Activated CD8-positive, alpha-beta T cell treated with anti-CD3 and anti-CD28 coated beads, Interleukin-2, amount 10 ng/mL, durations not matched to agents 7 days and 5 days (primary cell): ENCODE data around the gene KCNMA1. TPM values are rescaled to one million over a fixed set of nuclear protein-coding genes. Genes with fewer than 3 reads are reported as not detected.

Experiments used
- ATAC-seq: fragments of 150-1000 bp; cut with Tn5 transposase; one replicate; pipeline ENCODE4 v1.10.0; 2021; ENCODE audit warnings: moderate library complexity
- CTCF ChIA-PET: fragments of 350-600 bp; sonication (Branson Sonifier 250); formaldehyde crosslinking; loops from one replicate; lab custom pipeline; 2021; ENCODE audit warnings: antibody characterized with exemption; lab: Charles Lee
- POLR2A ChIA-PET: fragments of 350-600 bp; sonication (Branson Sonifier 250); formaldehyde crosslinking; loops from one replicate; lab custom pipeline; 2021; ENCODE audit warnings: antibody characterized with exemption; lab: Charles Lee
- DNase-seq: peaks from one replicate; pipeline ENCODE4 v3.0.0-alpha.2; 2020
- H3K27ac Mint-ChIP-seq: one replicate; pipeline ENCODE4 v1.8.0; 2021; ENCODE audit warnings: mild to moderate bottlenecking, mixed read lengths
- H3K27me3 Mint-ChIP-seq: one replicate; pipeline ENCODE4 v1.8.0; 2021; ENCODE audit warnings: low read depth, mixed read lengths
- H3K36me3 Mint-ChIP-seq: one replicate; pipeline ENCODE4 v1.8.0; 2021; ENCODE audit warnings: low read depth, mixed read lengths
- H3K4me1 Mint-ChIP-seq: one replicate; pipeline ENCODE4 v1.8.0; 2021; ENCODE audit warnings: low read depth, mixed read lengths
- H3K4me3 Mint-ChIP-seq: one replicate; pipeline ENCODE4 v1.8.0; 2021; ENCODE audit warnings: mild to moderate bottlenecking, mixed read lengths
- H3K9me3 Mint-ChIP-seq: one replicate; pipeline ENCODE4 v1.8.0; 2022; ENCODE audit warnings: mixed read lengths; ENCODE audit not compliant: insufficient read depth
- total RNA-seq, 2 experiments: library from RNA; stranded (reverse); gene quantifications; one replicate each; pipeline ENCODE4 v1.2.3, GENCODE V29; 2021

KCNMA1 gene
- total RNA-seq, 2 experiments from 2014 or later: 0.16 TPM

- ChIA-PET POLR2A (no interaction called here), CTCF (interaction anchor here (1.5 kb wide), 1 partner anchor 205 kb away, joined by 4 read pairs; no protein-coding TSS in a partner anchor)
- no peaks in the 10 kb centered on the region for H3K9me3 Mint-ChIP-seq
- H3K27me3 Mint-ChIP-seq: no peaks in the 10 kb centered on the region
- no peaks in the 10 kb centered on the region for H3K36me3 Mint-ChIP-seq
- DNase-seq (no peak), ATAC-seq (no peak)
- no peaks in the 10 kb centered on the region for H3K4me1 Mint-ChIP-seq
- H3K4me3 Mint-ChIP-seq: no peak overlapping the region
- no peak overlapping the region for H3K27ac Mint-ChIP-seq
Measured at GRCh38 chr10:77436257-77436975, 201.2 kb downstream of the KCNMA1 start.

- ATAC-seq: no peak
- Mint-ChIP-seq H3K27ac (no peak overlapping the region), H3K27me3 (peaks cover 3% of the 10 kb centered on the region), H3K4me1 (no peaks in the 10 kb centered on the region), H3K4me3 (no peak overlapping the region), H3K9me3 (no peaks in the 10 kb centered on the region), H3K36me3 (no peaks in the 10 kb centered on the region)
- POLR2A ChIA-PET: no interaction called here
- no peak for DNase-seq
- CTCF ChIA-PET: no interaction called here
Measured at GRCh38 chr10:77433546-77433945, 204.1 kb downstream of the KCNMA1 start.

- Mint-ChIP-seq H3K27me3 (peaks cover 3% of the 10 kb centered on the region), H3K4me1 (no peaks in the 10 kb centered on the region), H3K9me3 (no peaks in the 10 kb centered on the region), H3K4me3 (no peak overlapping the region), H3K27ac (no peak overlapping the region), H3K36me3 (no peaks in the 10 kb centered on the region)
- DNase-seq (no peak), ATAC-seq (no peak)
- CTCF ChIA-PET: no interaction called here
- POLR2A ChIA-PET: no interaction called here
Measured at GRCh38 chr10:77431980-77432797, 205.4 kb downstream of the KCNMA1 start.

- CTCF ChIA-PET: no interaction called here
- Mint-ChIP-seq H3K9me3 (no peaks in the 10 kb centered on the region), H3K4me1 (no peaks in the 10 kb centered on the region), H3K36me3 (no peaks in the 10 kb centered on the region), H3K27ac (no peak overlapping the region), H3K4me3 (no peak overlapping the region), H3K27me3 (peaks cover 3% of the 10 kb centered on the region)
- no peak for ATAC-seq
- no peak for DNase-seq
- POLR2A ChIA-PET: no interaction called here
Measured at GRCh38 chr10:77431209-77431611, 206.4 kb downstream of the KCNMA1 start.

- Mint-ChIP-seq H3K4me3 (no peak overlapping the region), H3K4me1 (no peaks in the 10 kb centered on the region), H3K27ac (no peak overlapping the region), H3K9me3 (no peaks in the 10 kb centered on the region), H3K27me3 (peaks cover 3% of the 10 kb centered on the region), H3K36me3 (no peaks in the 10 kb centered on the region)
- ChIA-PET POLR2A (no interaction called here), CTCF (no interaction called here)
- ATAC-seq (no peak), DNase-seq (no peak)
Measured at GRCh38 chr10:77430530-77430929, 207.1 kb downstream of the KCNMA1 start.

GRCh38 chr10:77428691-77429395, 208.8 kb downstream of the KCNMA1 start:
- CTCF ChIA-PET: no interaction called here
- ATAC-seq (no peak), DNase-seq (no peak)
- POLR2A ChIA-PET: no interaction called here
- Mint-ChIP-seq H3K27me3 (peaks cover 3% of the 10 kb centered on the region), H3K4me3 (no peak overlapping the region), H3K9me3 (no peaks in the 10 kb centered on the region), H3K4me1 (no peaks in the 10 kb centered on the region), H3K27ac (no peak overlapping the region), H3K36me3 (no peaks in the 10 kb centered on the region)

- POLR2A ChIA-PET: no interaction called here
- CTCF ChIA-PET: no interaction called here
- no peak overlapping the region for H3K27ac Mint-ChIP-seq
Measured at GRCh38 chr10:77424257-77424656, 213.4 kb downstream of the KCNMA1 start.

GRCh38 chr10:77422491-77423338, 214.9 kb downstream of the KCNMA1 start:
- DNase-seq (no peak), ATAC-seq (no peak)
- Mint-ChIP-seq H3K27ac (no peak overlapping the region), H3K27me3 (no peaks in the 10 kb centered on the region), H3K4me3 (no peak overlapping the region), H3K4me1 (no peaks in the 10 kb centered on the region), H3K9me3 (no peaks in the 10 kb centered on the region), H3K36me3 (no peaks in the 10 kb centered on the region)
- ChIA-PET CTCF (no interaction called here), POLR2A (no interaction called here)

More at GRCh38 chr10:77424257-77424656, 213.4 kb downstream of the KCNMA1 start:
- Mint-ChIP-seq H3K4me1 (no peaks in the 10 kb centered on the region), H3K36me3 (no peaks in the 10 kb centered on the region), H3K9me3 (no peaks in the 10 kb centered on the region), H3K4me3 (no peak overlapping the region), H3K27me3 (no peaks in the 10 kb centered on the region)
- no peak for ATAC-seq
- no peak for DNase-seq

GRCh38 chr10:77421591-77421990, 216.0 kb downstream of the KCNMA1 start:
- no peak for ATAC-seq
- ChIA-PET POLR2A (no interaction called here), CTCF (no interaction called here)
- Mint-ChIP-seq H3K36me3 (no peaks in the 10 kb centered on the region), H3K4me3 (no peak overlapping the region), H3K27me3 (no peaks in the 10 kb centered on the region), H3K9me3 (no peaks in the 10 kb centered on the region), H3K27ac (no peak overlapping the region), H3K4me1 (no peaks in the 10 kb centered on the region)
- DNase-seq: no peak

- no peaks in the 10 kb centered on the region for H3K27me3 Mint-ChIP-seq
- H3K36me3 Mint-ChIP-seq: no peaks in the 10 kb centered on the region
- POLR2A ChIA-PET: no interaction called here
- H3K4me3 Mint-ChIP-seq: no peak overlapping the region
- ATAC-seq (no peak), DNase-seq (no peak)
- H3K4me1 Mint-ChIP-seq: no peaks in the 10 kb centered on the region
- no peak overlapping the region for H3K27ac Mint-ChIP-seq
- no peaks in the 10 kb centered on the region for H3K9me3 Mint-ChIP-seq
- CTCF ChIA-PET: interaction anchor here (0.6 kb wide), 1 partner anchor 812 kb away, joined by 3 read pairs; no protein-coding TSS in a partner anchor
Measured at GRCh38 chr10:77420947-77421523, 216.6 kb downstream of the KCNMA1 start.

GRCh38 chr10:77419979-77420378, 217.6 kb downstream of the KCNMA1 start:
- Mint-ChIP-seq H3K27ac (no peak overlapping the region), H3K9me3 (no peaks in the 10 kb centered on the region), H3K27me3 (no peaks in the 10 kb centered on the region), H3K4me3 (no peak overlapping the region), H3K4me1 (no peaks in the 10 kb centered on the region), H3K36me3 (no peaks in the 10 kb centered on the region)
- DNase-seq: no peak
- CTCF ChIA-PET: interaction anchor here (0.6 kb wide), 1 partner anchor 813 kb away, joined by 3 read pairs; no protein-coding TSS in a partner anchor
- ATAC-seq: no peak
- POLR2A ChIA-PET: no interaction called here
